ENCODE measurements around the gene CA4.
"Not testable (repeated sequence)": the region's sequence is repeated elsewhere in the genome, so short reads cannot be mapped to it uniquely, and the experiment has no call there.

CA4 gene

GRCh38 chr17:60106340-60107059 lies 43.3 kb upstream of the CA4 start:
- Histone ChIP-seq H2AFZ (no peak overlapping the region), H3K9me3 (ENCODE audit: control insufficient read depth, low read length) (no peaks in the 10 kb centered on the region), H3K27me3 (ENCODE audit: control insufficient read depth, insufficient read depth, low read length) (no peaks in the 10 kb centered on the region), H3K27ac (no peak overlapping the region), H3K4me2 (ENCODE audit: low read length) (no peak overlapping the region), H3K4me1 (no peaks in the 10 kb centered on the region), H3K4me3 (ENCODE audit: low read depth, low read length) (no peak overlapping the region), H3K79me2 (no peaks in the 10 kb centered on the region), H3K36me3 (ENCODE audit: control insufficient read depth, insufficient read depth, low read length) (no peaks in the 10 kb centered on the region), H3K9ac (no peak overlapping the region)
- TF ChIP-seq CTCF (IDR thresholded peaks at IDR 0.05): no peak

DNA sequence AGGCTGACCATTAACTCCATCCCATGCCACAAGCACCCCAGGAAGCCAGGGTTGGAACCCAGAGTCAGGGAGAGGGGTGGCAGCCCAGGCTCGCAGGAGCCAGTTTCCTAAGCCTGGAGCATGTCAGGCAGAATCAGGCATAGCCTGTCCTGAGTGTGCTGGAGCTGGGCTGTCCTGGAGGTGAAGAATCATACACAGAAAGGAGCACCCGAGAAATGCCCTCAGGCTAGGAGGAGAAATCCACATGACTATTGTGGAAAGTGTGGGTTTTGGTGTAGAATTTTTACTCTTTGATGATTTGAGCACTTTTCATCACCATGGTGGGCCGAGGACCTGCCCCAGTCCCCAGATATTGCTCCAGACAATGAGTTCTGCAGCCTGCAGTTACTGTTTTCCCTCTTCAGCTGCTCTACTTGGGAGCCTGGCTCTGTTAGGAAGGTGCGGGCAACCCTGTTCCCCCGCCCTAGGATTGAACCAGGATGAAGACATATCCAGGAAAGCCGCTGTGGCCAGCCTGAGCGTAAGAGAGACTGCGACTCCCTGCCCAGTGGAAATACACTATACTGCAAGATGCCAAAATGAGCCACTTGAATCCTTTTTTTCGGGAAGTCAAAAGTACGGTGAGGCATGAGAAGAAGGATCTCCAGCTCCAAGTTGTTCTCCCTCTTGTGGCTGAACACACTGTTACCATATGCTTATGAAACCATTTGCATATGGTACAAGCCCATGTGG lies 42.1 kb upstream of the CA4 start:
- no peak for TF ChIP-seq CTCF (IDR thresholded peaks at IDR 0.05)

DNA sequence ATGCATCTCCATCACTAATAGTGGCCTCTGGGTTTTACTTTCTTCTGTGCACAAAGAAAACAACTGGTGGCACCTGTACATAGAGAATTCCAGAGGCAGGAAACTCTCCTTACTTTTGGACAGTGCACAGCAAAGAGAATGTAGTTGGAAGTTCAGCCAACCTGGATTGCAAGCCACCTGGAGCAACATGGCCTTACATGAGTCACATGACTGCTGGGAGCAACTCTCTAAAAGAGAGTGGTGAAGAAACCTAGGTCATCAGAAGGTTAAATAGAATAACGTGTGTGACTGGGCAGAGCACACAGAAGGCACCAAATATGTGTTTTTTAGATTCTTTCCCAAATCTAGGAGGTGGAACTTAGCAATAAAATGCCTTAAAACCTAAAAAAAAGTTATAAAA lies 41.5 kb upstream of the CA4 start:
- H3K79me2 ChIP-seq; H2AFZ ChIP-seq; H3K4me3 ChIP-seq (ENCODE audit: low read depth, low read length); H3K9me3 ChIP-seq (ENCODE audit: control insufficient read depth, low read length); H3K27me3 ChIP-seq (ENCODE audit: control insufficient read depth, insufficient read depth, low read length); H3K27ac ChIP-seq; H3K9ac ChIP-seq; H3K4me2 ChIP-seq (ENCODE audit: low read length); H3K36me3 ChIP-seq (ENCODE audit: control insufficient read depth, insufficient read depth, low read length); H3K4me1 ChIP-seq: not testable (repeated sequence)

More for the DNA sequence above, 42.1 kb upstream of the CA4 start:
- H3K9me3 ChIP-seq (ENCODE audit: control insufficient read depth, low read length): no peaks in the 10 kb centered on the region
- H3K27me3 ChIP-seq (ENCODE audit: control insufficient read depth, insufficient read depth, low read length): no peaks in the 10 kb centered on the region
- H2AFZ ChIP-seq: no peak overlapping the region
- H3K4me1 ChIP-seq: no peaks in the 10 kb centered on the region
- no peaks in the 10 kb centered on the region for H3K79me2 ChIP-seq
- H3K4me3 ChIP-seq (ENCODE audit: low read depth, low read length): no peak overlapping the region
- H3K4me2 ChIP-seq (ENCODE audit: low read length): no peak overlapping the region
- no peak overlapping the region for H3K27ac ChIP-seq
- no peaks in the 10 kb centered on the region for H3K36me3 ChIP-seq (ENCODE audit: control insufficient read depth, insufficient read depth, low read length)
- no peak overlapping the region for H3K9ac ChIP-seq

- no peaks in the 10 kb centered on the region for H3K4me1 ChIP-seq
- H3K27ac ChIP-seq: no peak overlapping the region
- no peaks in the 10 kb centered on the region for H3K9me3 ChIP-seq (ENCODE audit: control insufficient read depth, low read length)
- no peak overlapping the region for H3K4me3 ChIP-seq (ENCODE audit: low read depth, low read length)
- TF ChIP-seq CTCF (IDR thresholded peaks at IDR 0.05): no peak
- no peaks in the 10 kb centered on the region for H3K36me3 ChIP-seq (ENCODE audit: control insufficient read depth, insufficient read depth, low read length)
- no peak overlapping the region for H2AFZ ChIP-seq
- H3K4me2 ChIP-seq (ENCODE audit: low read length): no peak overlapping the region
- no peaks in the 10 kb centered on the region for H3K27me3 ChIP-seq (ENCODE audit: control insufficient read depth, insufficient read depth, low read length)
- H3K79me2 ChIP-seq: no peaks in the 10 kb centered on the region
- no peak overlapping the region for H3K9ac ChIP-seq
Observed at GRCh38 chr17:60108712-60109111, 41.1 kb upstream of the CA4 start.

DNA sequence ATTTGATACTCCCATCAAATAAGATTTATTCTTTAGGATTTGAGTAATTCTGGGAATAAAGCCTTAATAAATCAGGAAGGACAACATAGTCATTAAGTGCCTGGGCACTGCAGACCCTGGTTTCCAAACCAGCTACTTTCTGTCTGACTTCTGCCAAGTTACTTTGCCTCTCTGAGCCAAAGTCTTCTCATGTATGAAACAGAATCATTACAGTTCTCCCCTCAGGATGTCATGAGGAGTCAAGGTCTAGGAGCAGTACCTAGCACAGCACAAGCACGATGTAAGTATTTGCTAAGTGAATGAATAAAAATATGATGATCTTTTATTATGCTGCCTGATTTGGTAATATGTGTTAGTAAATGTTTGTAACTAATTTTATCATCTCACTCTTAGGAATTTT lies 40.6 kb upstream of the CA4 start:
- Histone ChIP-seq H3K79me2 (no peaks in the 10 kb centered on the region), H2AFZ (no peak overlapping the region), H3K4me1 (no peaks in the 10 kb centered on the region), H3K4me3 (ENCODE audit: low read depth, low read length) (no peak overlapping the region), H3K9me3 (ENCODE audit: control insufficient read depth, low read length) (no peaks in the 10 kb centered on the region), H3K9ac (no peak overlapping the region), H3K4me2 (ENCODE audit: low read length) (no peak overlapping the region), H3K36me3 (ENCODE audit: control insufficient read depth, insufficient read depth, low read length) (no peaks in the 10 kb centered on the region), H3K27me3 (ENCODE audit: control insufficient read depth, insufficient read depth, low read length) (no peaks in the 10 kb centered on the region), H3K27ac (no peak overlapping the region)
- TF ChIP-seq CTCF (IDR thresholded peaks at IDR 0.05): no peak

All from parathyroid adenoma (tissue), 2 donors.